ENCODE results near the gene FGF13. TPM values are rescaled to one million over a fixed set of nuclear protein-coding genes. Genes with fewer than 3 reads are reported as not detected.

FGF13 gene
- total RNA-seq, 1 experiment from 2014 or later, result 7.1 TPM

DNA sequence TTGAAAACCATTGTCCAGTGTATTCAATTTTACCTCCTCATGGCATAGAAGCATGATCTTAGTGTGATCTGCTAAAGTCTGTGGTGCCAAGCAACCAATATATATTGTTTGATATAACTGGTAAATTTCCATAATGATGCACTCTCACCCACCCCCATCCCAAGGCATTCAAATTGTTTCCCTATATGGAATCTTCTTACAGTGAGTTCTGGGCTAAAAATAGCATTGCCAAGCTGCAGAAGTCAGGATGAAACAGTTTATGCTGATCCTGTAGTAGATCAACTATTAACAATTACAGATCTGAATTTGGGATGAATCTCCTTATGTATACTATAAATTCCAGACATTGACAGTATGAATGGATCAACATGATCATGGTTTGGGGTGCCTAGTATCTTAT lies 20.9 kb downstream of the FGF13 start:
- TF ChIP-seq, protein P1, sequence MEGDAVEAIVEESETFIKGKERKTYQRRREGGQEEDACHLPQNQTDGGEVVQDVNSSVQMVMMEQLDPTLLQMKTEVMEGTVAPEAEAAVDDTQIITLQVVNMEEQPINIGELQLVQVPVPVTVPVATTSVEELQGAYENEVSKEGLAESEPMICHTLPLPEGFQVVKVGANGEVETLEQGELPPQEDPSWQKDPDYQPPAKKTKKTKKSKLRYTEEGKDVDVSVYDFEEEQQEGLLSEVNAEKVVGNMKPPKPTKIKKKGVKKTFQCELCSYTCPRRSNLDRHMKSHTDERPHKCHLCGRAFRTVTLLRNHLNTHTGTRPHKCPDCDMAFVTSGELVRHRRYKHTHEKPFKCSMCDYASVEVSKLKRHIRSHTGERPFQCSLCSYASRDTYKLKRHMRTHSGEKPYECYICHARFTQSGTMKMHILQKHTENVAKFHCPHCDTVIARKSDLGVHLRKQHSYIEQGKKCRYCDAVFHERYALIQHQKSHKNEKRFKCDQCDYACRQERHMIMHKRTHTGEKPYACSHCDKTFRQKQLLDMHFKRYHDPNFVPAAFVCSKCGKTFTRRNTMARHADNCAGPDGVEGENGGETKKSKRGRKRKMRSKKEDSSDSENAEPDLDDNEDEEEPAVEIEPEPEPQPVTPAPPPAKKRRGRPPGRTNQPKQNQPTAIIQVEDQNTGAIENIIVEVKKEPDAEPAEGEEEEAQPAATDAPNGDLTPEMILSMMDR (IDR thresholded peaks at IDR 0.05; ENCODE audit: insufficient read depth in 1 of 2, low read depth in 1 of 2, low read length in 1 of 2, severe bottlenecking in 1 of 2, unreplicated experiment in 1 of 2), result no peak
- Histone ChIP-seq H3K27me3 (replicated peaks; ENCODE audit: control insufficient read depth, insufficient read depth, low read length) (no peaks in the 10 kb centered on the region), H3K9me3 (no peaks in the 10 kb centered on the region), H3K4me1 (no peaks in the 10 kb centered on the region), H3K36me3 (ENCODE audit: control insufficient read depth, insufficient read depth, low read length) (no peaks in the 10 kb centered on the region), H3K4me3 (ENCODE audit: low read depth, low read length) (no peak overlapping the region)
- ChIA-PET CTCF (no interaction called here), POLR2A (no interaction called here)
- peaks cover 3% of the 10 kb centered on the region for H3K27me3 Mint-ChIP-seq (ENCODE audit: insufficient read depth, unreplicated experiment)
- no peaks in the 10 kb centered on the region for H3K9me3 Mint-ChIP-seq (ENCODE audit: unreplicated experiment)
- H3K4me3 Mint-ChIP-seq (ENCODE audit: unreplicated experiment), result no peak overlapping the region
- no peaks in the 10 kb centered on the region for H3K4me1 Mint-ChIP-seq (ENCODE audit: low read depth, unreplicated experiment)
- BruUV-seq (replicated peaks), result no TSS peak
- no peaks in the 10 kb centered on the region for H3K36me3 Mint-ChIP-seq (ENCODE audit: insufficient read depth, unreplicated experiment)
- no peak for DNase-seq
- H3K27ac Mint-ChIP-seq (ENCODE audit: unreplicated experiment), result no peak overlapping the region
- intact Hi-C loops (cut with micrococcal nuclease; ENCODE audit: unreplicated experiment), result no loop called here

GRCh38 chrX:138683600-138683999 lies 27.9 kb downstream of the FGF13 start:
- Mint-ChIP-seq H3K4me3 (ENCODE audit: unreplicated experiment) (no peak overlapping the region), H3K27ac (ENCODE audit: unreplicated experiment) (no peak overlapping the region), H3K4me1 (ENCODE audit: low read depth, unreplicated experiment) (no peaks in the 10 kb centered on the region), H3K36me3 (ENCODE audit: insufficient read depth, unreplicated experiment) (no peaks in the 10 kb centered on the region), H3K9me3 (ENCODE audit: unreplicated experiment) (no peaks in the 10 kb centered on the region), H3K27me3 (ENCODE audit: insufficient read depth, unreplicated experiment) (no peaks in the 10 kb centered on the region)
- Histone ChIP-seq H3K27me3 (replicated peaks; ENCODE audit: control insufficient read depth, insufficient read depth, low read length) (no peaks in the 10 kb centered on the region), H3K36me3 (ENCODE audit: control insufficient read depth, insufficient read depth, low read length) (no peaks in the 10 kb centered on the region), H3K4me3 (ENCODE audit: low read depth, low read length) (no peak overlapping the region), H3K9me3 (no peaks in the 10 kb centered on the region), H3K4me1 (no peaks in the 10 kb centered on the region)
- no peak for DNase-seq
- TF ChIP-seq, protein P1 (IDR thresholded peaks at IDR 0.05; ENCODE audit: insufficient read depth in 1 of 2, low read depth in 1 of 2, low read length in 1 of 2, severe bottlenecking in 1 of 2, unreplicated experiment in 1 of 2), result no peak
- ChIA-PET CTCF (no interaction called here), POLR2A (no interaction called here)
- no TSS peak for BruUV-seq (replicated peaks)
- intact Hi-C loops (cut with micrococcal nuclease; ENCODE audit: unreplicated experiment), result no loop called here

GRCh38 chrX:138669693-138670092 lies 41.8 kb downstream of the FGF13 start:
- Histone ChIP-seq H3K9me3 (no peaks in the 10 kb centered on the region), H3K4me1 (no peaks in the 10 kb centered on the region), H3K27me3 (replicated peaks; ENCODE audit: control insufficient read depth, insufficient read depth, low read length) (no peaks in the 10 kb centered on the region), H3K4me3 (ENCODE audit: low read depth, low read length) (no peak overlapping the region), H3K36me3 (ENCODE audit: control insufficient read depth, insufficient read depth, low read length) (no peaks in the 10 kb centered on the region)
- Mint-ChIP-seq H3K36me3 (ENCODE audit: insufficient read depth, unreplicated experiment) (no peaks in the 10 kb centered on the region), H3K4me1 (ENCODE audit: low read depth, unreplicated experiment) (no peaks in the 10 kb centered on the region), H3K27me3 (ENCODE audit: insufficient read depth, unreplicated experiment) (no peaks in the 10 kb centered on the region), H3K4me3 (ENCODE audit: unreplicated experiment) (no peak overlapping the region), H3K27ac (ENCODE audit: unreplicated experiment) (no peak overlapping the region), H3K9me3 (ENCODE audit: unreplicated experiment) (no peaks in the 10 kb centered on the region)
- intact Hi-C loops (cut with micrococcal nuclease; ENCODE audit: unreplicated experiment), result no loop called here
- CTCF ChIA-PET, result no interaction called here
- POLR2A ChIA-PET, result no interaction called here
- DNase-seq, result no peak
- TF ChIP-seq, protein P1 (IDR thresholded peaks at IDR 0.05; ENCODE audit: insufficient read depth in 1 of 2, low read depth in 1 of 2, low read length in 1 of 2, severe bottlenecking in 1 of 2, unreplicated experiment in 1 of 2), result no peak
- no TSS peak for BruUV-seq (replicated peaks)
